ENCODE data around the gene RAP1B. TPM values are rescaled to one million over a fixed set of nuclear protein-coding genes. Genes with fewer than 3 reads are reported as not detected.

The RAP1B gene
- total RNA-seq (2022; extraction: Qiagen RNA extraction; ENCODE audit: low read depth): 169 to 296 TPM (median 173 TPM) in 5 replicates

DNA sequence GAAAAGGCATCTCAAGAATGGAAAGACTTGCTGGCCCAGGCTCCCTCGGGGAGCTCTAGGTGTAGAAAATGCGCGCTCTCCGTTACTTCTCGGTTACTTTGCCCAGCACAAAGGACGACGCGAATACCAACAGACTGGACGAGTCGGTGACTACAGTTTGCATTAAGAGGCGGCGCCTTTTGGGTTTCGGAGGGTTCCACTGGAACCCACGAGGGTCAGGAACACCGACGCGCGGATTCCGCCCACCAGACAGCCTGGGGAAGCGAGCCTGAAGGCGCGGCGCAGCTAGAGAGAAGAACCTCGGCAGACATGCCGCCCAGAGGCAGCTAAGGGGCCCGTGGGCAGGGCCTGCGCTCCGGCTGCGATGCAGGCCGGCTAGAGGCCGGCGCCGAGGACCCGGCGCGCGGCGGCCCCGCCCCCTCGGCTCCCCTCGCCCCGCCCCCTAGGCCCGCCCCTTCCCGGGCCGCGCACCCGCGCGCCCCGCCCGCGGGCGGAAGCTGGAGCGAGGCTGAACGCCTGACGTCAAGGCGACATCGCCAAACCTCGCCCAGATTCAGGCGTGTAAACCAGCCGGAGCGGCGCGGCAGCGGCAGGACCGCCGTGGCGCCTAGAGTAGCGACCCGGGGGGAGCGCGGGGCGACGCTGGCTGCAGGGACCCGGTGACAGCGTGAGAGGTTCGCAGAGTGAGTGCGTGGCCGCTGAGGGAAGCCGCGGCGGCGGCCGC is at the start of gene RAP1B:
Gene RAP1B (plus strand): TSS at position 530 of the 724 bp plus-strand sequence. CDS start 37,826 bp downstream, outside the sequence.

DNA sequence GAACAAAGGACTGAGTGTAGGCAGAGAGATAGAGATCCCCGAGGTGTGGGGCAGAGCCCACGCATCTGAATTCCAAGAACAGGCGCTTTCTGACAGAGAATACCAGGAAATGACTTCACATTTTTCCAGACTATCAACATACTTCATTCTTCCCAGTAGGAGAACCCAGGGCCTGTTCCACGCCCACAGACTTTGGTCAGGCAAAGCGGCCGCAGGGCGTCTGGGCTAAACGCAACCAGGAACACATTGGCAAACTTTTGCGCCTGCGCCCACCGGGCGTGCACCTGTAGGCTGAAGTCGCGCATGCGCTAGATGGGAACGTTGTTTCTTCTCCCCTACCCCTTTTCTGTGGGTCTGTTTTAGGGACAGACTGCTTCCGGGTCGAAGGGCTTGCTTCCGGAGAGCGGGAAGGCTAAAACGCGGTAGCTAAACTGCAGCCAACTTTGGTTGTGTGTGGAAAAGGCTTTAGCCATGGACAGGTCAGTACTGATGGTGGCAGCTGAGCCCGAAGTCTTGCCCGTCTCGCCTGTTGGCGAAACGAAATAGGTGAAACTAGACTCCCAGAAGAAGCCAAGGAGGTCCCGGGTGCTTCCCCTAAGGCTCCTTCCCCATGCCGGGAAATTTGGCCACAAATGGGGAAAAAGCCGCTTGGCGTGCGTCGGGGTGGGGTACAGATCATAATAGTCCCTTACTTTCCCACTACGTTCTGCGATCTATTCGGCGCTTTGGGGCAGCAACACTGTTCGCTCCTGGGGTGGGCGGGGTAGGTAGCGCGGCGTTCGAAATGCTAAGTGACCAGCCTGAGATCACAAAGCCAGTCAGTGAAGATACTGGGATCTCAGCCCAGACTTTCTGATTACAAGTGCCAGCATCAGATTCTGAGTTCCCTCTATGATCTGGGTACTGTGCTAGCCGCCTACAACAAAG is 76.2 kb downstream of the RAP1B start, which contains the start of gene NUP107:
Gene NUP107 (plus strand): TSS at position 384 of the 927 bp plus-strand sequence. CDS start 88 bp downstream, at position 472.

Other genes with a start within 250 kb of the RAP1B start
- 51.4 to 90.6 TPM (median 67.0 TPM) in 5 replicates for gene NUP107, start 76.1 kb downstream of the RAP1B start, total RNA-seq (2022; extraction: Qiagen RNA extraction; ENCODE audit: low read depth)
- 12.7 to 17.5 TPM (median 13.9 TPM) in 5 replicates for gene SLC35E3, start 135.3 kb downstream of the RAP1B start, total RNA-seq (2022; extraction: Qiagen RNA extraction; ENCODE audit: low read depth)
- gene MDM2, start 197.3 kb downstream of the RAP1B start, total RNA-seq (2022; extraction: Qiagen RNA extraction; ENCODE audit: low read depth): 29.0 to 64.3 TPM (median 54.2 TPM) in 5 replicates